ENCODE results near the gene LMAN2.
A peak's percentile ranks its signal among the peaks of the same experiment; 100 is the strongest.

LMAN2 gene

GRCh38 chr5:177359860-177360259, 8.4 kb upstream of the LMAN2 start:
- no peak for TF ChIP-seq SPI1 (IDR thresholded peaks at IDR 0.05; ENCODE audit: low read depth, low read length)
- no peak for TF ChIP-seq TAF1 (IDR thresholded peaks at IDR 0.05; ENCODE audit: low read depth, low read length)
- TF ChIP-seq PAX5 (IDR thresholded peaks at IDR 0.05; ENCODE audit: insufficient read depth, low read length, severe bottlenecking) = no peak
- no peak for TF ChIP-seq POU2F2 (IDR thresholded peaks at IDR 0.05; ENCODE audit: low read depth, low read length)
- no peak for TF ChIP-seq POLR2A (IDR thresholded peaks at IDR 0.05; ENCODE audit: low read depth, low read length)
- no peak for TF ChIP-seq POLR2AphosphoS5 (IDR thresholded peaks at IDR 0.05; ENCODE audit: low read depth, low read length)
- FAIRE-seq (peak; percentile 51), DNase-seq (ENCODE audit: insufficient read length, low spot score) (no peak)

- FAIRE-seq = no peak
- DNase-seq (ENCODE audit: insufficient read length, low spot score) = no peak
- TF ChIP-seq POLR2A (IDR thresholded peaks at IDR 0.05; ENCODE audit: low read depth, low read length) = no peak
- TF ChIP-seq POLR2AphosphoS5 (IDR thresholded peaks at IDR 0.05; ENCODE audit: low read depth, low read length) = no peak
- no peak for TF ChIP-seq TAF1 (IDR thresholded peaks at IDR 0.05; ENCODE audit: low read depth, low read length)
These were observed 8.0 kb upstream of the LMAN2 start for GRCh38 chr5:177359451-177359851.

- no peak for TF ChIP-seq POLR2AphosphoS5 (IDR thresholded peaks at IDR 0.05; ENCODE audit: low read depth, low read length)
- TF ChIP-seq TAF1 (IDR thresholded peaks at IDR 0.05; ENCODE audit: low read depth, low read length) = no peak
- no peak for TF ChIP-seq POU2F2 (IDR thresholded peaks at IDR 0.05; ENCODE audit: low read depth, low read length)
- TF ChIP-seq PAX5 (IDR thresholded peaks at IDR 0.05; ENCODE audit: insufficient read depth, low read length, severe bottlenecking) = no peak
- no peak for TF ChIP-seq SPI1 (IDR thresholded peaks at IDR 0.05; ENCODE audit: low read depth, low read length)
- TF ChIP-seq POLR2A (IDR thresholded peaks at IDR 0.05; ENCODE audit: low read depth, low read length) = no peak
- FAIRE-seq (no peak), DNase-seq (ENCODE audit: insufficient read length, low spot score) (no peak)
These were observed 6.9 kb upstream of the LMAN2 start for GRCh38 chr5:177358370-177358819.

DNA sequence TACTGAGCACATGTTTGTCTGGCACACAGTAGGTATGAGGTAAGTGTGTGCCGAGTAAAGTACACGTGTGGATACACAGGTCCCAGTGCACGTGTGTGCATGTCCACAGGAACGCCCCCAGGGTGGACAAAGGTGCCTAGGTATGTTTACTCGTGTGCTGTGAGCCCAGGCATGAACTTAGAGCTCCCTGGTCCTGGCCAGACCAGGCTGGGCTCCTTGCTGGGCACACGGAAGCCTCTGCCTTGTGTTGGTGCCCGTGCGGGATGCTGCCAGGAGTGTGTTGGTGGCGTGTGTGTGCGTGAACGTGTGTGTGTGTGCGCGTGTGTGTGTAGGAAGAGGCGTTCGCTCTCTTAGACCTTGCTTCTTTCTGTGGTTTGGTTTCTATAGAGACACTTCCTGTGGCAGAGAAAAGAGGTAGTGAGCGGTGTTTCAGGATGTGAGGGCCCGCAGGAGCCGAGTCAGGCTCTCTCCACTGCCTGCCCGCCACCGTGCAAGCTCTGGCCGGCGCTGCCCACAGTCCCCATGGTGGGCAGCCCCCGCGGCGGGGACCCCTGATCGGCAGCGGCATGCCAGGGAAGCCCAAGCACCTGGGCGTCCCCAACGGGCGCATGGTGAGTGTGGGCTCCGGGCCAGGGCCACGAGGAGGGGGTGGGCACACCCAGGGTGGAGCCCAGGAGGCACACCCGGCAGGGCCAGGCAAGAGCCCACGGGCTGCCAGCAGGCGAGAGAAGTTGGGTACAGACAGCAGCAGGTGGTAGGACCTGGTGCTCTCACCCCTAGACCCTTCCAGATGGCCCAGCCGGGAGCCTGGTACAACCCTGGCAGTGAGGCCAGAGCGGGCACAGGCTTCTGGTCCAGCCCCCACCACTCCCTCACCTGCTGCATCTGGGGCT, 6.2 kb upstream of the LMAN2 start, which contains the start of gene RGS14:
RGS14 (plus strand) TSS at position 466 of the 893 bp plus-strand sequence; CDS start at position 567, 101 bp downstream.
- FAIRE-seq (peak; percentile 99), DNase-seq (ENCODE audit: insufficient read length, low spot score) (peak; percentile 87)
- TF ChIP-seq POLR2AphosphoS5 (IDR thresholded peaks at IDR 0.05; ENCODE audit: low read depth, low read length) = peak; percentile 71
- peak; percentile 80 for TF ChIP-seq POLR2A (IDR thresholded peaks at IDR 0.05; ENCODE audit: low read depth, low read length)
- TF ChIP-seq SPI1 (IDR thresholded peaks at IDR 0.05; ENCODE audit: low read depth, low read length) = peak; percentile 96
- TF ChIP-seq TAF1 (IDR thresholded peaks at IDR 0.05; ENCODE audit: low read depth, low read length) = 0 out of 2 replicates have a peak, but pooled peaks have one; percentile 33
- TF ChIP-seq POU2F2 (IDR thresholded peaks at IDR 0.05; ENCODE audit: low read depth, low read length) = no peak
- no peak for TF ChIP-seq PAX5 (IDR thresholded peaks at IDR 0.05; ENCODE audit: insufficient read depth, low read length, severe bottlenecking)

DNA sequence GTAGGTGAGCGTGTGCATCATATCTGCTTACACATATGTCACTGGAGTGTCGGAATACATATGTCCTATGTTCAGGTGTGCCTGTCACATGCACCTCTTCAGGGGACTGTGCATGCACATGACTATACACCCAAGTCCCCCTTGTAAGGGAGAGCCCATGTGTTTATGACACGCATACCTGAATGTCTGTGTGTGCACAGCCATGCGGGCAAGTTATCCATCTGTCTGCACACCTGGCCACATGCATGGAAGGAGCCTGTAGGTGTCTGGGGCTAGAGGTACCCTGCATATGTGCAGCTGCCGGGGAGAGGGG, 5.6 kb upstream of the LMAN2 start:
- TF ChIP-seq POU2F2 (IDR thresholded peaks at IDR 0.05; ENCODE audit: low read depth, low read length) = no peak
- no peak for TF ChIP-seq POLR2AphosphoS5 (IDR thresholded peaks at IDR 0.05; ENCODE audit: low read depth, low read length)
- no peak for TF ChIP-seq SPI1 (IDR thresholded peaks at IDR 0.05; ENCODE audit: low read depth, low read length)
- TF ChIP-seq POLR2A (IDR thresholded peaks at IDR 0.05; ENCODE audit: low read depth, low read length) = no peak
- no peak for TF ChIP-seq PAX5 (IDR thresholded peaks at IDR 0.05; ENCODE audit: insufficient read depth, low read length, severe bottlenecking)
- no peak for TF ChIP-seq TAF1 (IDR thresholded peaks at IDR 0.05; ENCODE audit: low read depth, low read length)
- no peak for FAIRE-seq
- no peak for DNase-seq (ENCODE audit: insufficient read length, low spot score)

DNA sequence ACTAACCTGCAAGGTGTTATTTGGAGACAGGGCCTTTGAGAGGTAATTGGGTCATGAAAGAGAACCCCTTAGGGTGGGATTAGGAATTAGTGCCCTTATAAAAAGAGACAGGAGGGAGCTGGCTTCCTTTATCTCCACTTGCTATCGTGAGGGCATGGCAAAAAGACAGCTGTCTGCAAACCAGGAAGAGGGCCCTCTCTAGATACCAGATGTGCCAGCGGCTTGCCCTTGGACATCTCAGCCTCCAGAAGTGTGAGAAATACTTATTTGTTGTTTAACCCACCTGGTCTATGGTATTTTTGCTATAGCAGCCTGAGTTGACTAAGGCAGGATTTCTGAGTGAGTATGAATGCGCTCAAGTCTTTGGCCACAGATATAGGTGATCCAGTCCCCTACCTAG, 5.3 kb upstream of the LMAN2 start:
- no peak for TF ChIP-seq PAX5 (IDR thresholded peaks at IDR 0.05; ENCODE audit: insufficient read depth, low read length, severe bottlenecking)
- TF ChIP-seq SPI1 (IDR thresholded peaks at IDR 0.05; ENCODE audit: low read depth, low read length) = no peak
- no peak for TF ChIP-seq POLR2A (IDR thresholded peaks at IDR 0.05; ENCODE audit: low read depth, low read length)
- no peak for DNase-seq (ENCODE audit: insufficient read length, low spot score)
- FAIRE-seq = no peak

- FAIRE-seq (peak; percentile 13), DNase-seq (ENCODE audit: insufficient read length, low spot score) (no peak)
- TF ChIP-seq SPI1 (IDR thresholded peaks at IDR 0.05; ENCODE audit: low read depth, low read length) (no peak), POU2F2 (IDR thresholded peaks at IDR 0.05; ENCODE audit: low read depth, low read length) (no peak), POLR2AphosphoS5 (IDR thresholded peaks at IDR 0.05; ENCODE audit: low read depth, low read length) (no peak)
These were observed 4.3 kb upstream of the LMAN2 start for GRCh38 chr5:177355868-177356168.

GRCh38 chr5:177355162-177355867, 3.8 kb upstream of the LMAN2 start:
- DNase-seq (ENCODE audit: insufficient read length, low spot score) = no peak
- FAIRE-seq = no peak
- TF ChIP-seq POU2F2 (IDR thresholded peaks at IDR 0.05; ENCODE audit: low read depth, low read length) = no peak

DNA sequence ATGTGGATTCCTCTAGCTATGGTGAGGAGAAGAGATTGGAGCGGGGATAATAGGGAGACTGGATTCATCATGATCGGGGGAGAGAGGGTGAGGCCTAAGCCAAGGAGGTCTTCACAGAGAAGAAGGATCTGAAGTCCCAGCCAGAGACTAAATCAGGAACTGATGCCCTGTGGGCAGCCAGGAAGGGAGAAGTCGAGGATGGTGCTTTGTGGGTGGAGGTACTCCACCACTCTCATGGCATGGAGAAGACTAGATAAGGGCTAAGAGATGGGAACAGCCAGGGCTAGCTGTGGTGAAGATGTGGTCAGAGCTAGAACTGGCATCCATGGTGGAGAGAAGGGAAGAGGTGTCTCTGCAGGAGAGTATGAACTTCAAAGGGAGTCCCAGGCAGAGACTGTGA, 3.2 kb upstream of the LMAN2 start:
- no peak for DNase-seq (ENCODE audit: insufficient read length, low spot score)
- TF ChIP-seq POU2F2 (IDR thresholded peaks at IDR 0.05; ENCODE audit: low read depth, low read length) (no peak), PAX5 (IDR thresholded peaks at IDR 0.05; ENCODE audit: insufficient read depth, low read length, severe bottlenecking) (no peak), TAF1 (IDR thresholded peaks at IDR 0.05; ENCODE audit: low read depth, low read length) (no peak), SPI1 (IDR thresholded peaks at IDR 0.05; ENCODE audit: low read depth, low read length) (no peak), POLR2A (IDR thresholded peaks at IDR 0.05; ENCODE audit: low read depth, low read length) (no peak), POLR2AphosphoS5 (IDR thresholded peaks at IDR 0.05; ENCODE audit: low read depth, low read length) (no peak)
- no peak for FAIRE-seq

DNA sequence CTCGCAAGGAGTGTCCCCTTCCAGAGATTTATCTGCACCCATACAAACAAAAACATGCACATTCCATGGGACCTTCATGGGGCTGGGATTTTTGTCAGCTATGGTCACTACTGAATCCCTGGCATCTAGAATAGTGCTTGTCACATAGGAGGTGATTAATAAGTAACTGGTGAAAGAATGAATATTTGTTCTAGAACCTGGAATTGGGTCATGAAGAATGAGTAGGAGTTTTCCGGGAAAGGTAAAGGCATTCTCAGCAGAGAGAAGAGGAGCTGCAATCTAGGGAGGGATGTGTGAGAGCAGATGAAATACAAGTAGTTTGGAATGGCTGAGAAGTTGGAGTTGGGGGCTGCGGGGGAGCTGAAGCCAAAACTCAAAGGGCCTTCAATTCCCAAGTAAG, 2.8 kb upstream of the LMAN2 start:
- FAIRE-seq (no peak), DNase-seq (ENCODE audit: insufficient read length, low spot score) (no peak)
- TF ChIP-seq POLR2A (IDR thresholded peaks at IDR 0.05; ENCODE audit: low read depth, low read length) = no peak
- TF ChIP-seq POLR2AphosphoS5 (IDR thresholded peaks at IDR 0.05; ENCODE audit: low read depth, low read length) = no peak
- no peak for TF ChIP-seq POU2F2 (IDR thresholded peaks at IDR 0.05; ENCODE audit: low read depth, low read length)
- TF ChIP-seq SPI1 (IDR thresholded peaks at IDR 0.05; ENCODE audit: low read depth, low read length) = no peak
- no peak for TF ChIP-seq TAF1 (IDR thresholded peaks at IDR 0.05; ENCODE audit: low read depth, low read length)
- TF ChIP-seq PAX5 (IDR thresholded peaks at IDR 0.05; ENCODE audit: insufficient read depth, low read length, severe bottlenecking) = no peak
